Adrenal gland (tissue), 12 donors: ENCODE results near the gene SDCCAG8. TPM values are rescaled to one million over a fixed set of nuclear protein-coding genes. Genes with fewer than 3 reads are reported as not detected.

ENCODE experiments used
- DNase-seq, 7 donors: peaks; one replicate each; pipeline ENCODE4 v3.0.0-alpha.2; 2019 to 2020
- H3K27ac ChIP-seq, 5 donors: fragments of 200-600 bp; sonication (generic) in 4 of 5; 1 replicate in 3 of 5; 2 replicates in 2 of 5; pipeline versions ENCODE4 v1.5.1 to v1.8.0; 2016 to 2020; ENCODE audit warnings: mild to moderate bottlenecking in 1 of 5
- H3K27me3 ChIP-seq: fragments of 200-600 bp; 2 replicates; pipeline ENCODE4 v1.8.0; 2021
- H3K36me3 ChIP-seq, 2 donors: fragments of 200-600 bp; replicated peaks in 1 of 2; 1 replicate in 1 of 2; 2 replicates in 1 of 2; pipeline versions ENCODE4 v1.5.1 to v1.8.0; 2018 to 2022
- H3K4me1 ChIP-seq, 2 donors: fragments of 200-600 bp; replicated peaks in 1 of 2; 1 replicate in 1 of 2; 2 replicates in 1 of 2; pipeline versions ENCODE4 v1.5.1 to v1.8.0; 2018 to 2021
- H3K4me3 ChIP-seq, 4 donors: fragments of 200-600 bp; sonication (generic) in 3 of 4; one replicate each; pipeline ENCODE4 v1.5.1; 2016 to 2018
- H3K9me3 ChIP-seq, 3 donors: fragments of 200-600 bp; sonication (generic) in 1 of 3; replicated peaks in 1 of 3; 1 replicate in 2 of 3; 2 replicates in 1 of 3; pipeline versions ENCODE4 v1.5.1 to v1.8.0; 2016 to 2021
- CTCF ChIP-seq, 6 experiments: fragments of 450-650 bp in 4 of 6; fragments of 200-600 bp in 2 of 6; sonication (generic) in 1 of 6; IDR thresholded peaks; 1 replicate in 5 of 6; 2 replicates in 1 of 6; pipeline versions ENCODE4 v1.5.1 to v1.8.0; 2016 to 2021; ENCODE audit warnings: antibody characterized with exemption in 6 of 6, mild to moderate bottlenecking in 2 of 6, moderate library complexity in 1 of 6
- POLR2A ChIP-seq, 2 donors: fragments of 450-650 bp; IDR thresholded peaks; one replicate each; pipeline ENCODE4 v1.6.1; 2017; ENCODE audit warnings: antibody characterized with exemption in 2 of 2, mild to moderate bottlenecking in 2 of 2, moderate library complexity in 1 of 2
- WGBS, 4 donors: extraction: QIAGEN DNeasy Blood & Tissue Kit in 2 of 4; methylation state at CpG; one replicate each; pipeline versions ENCODE4 v1.1.5 to v1.1.7; 2013 to 2017; 5-methylcytosine and 5-hydroxymethylcytosine counted together
- intact Hi-C, 2 donors: fragments of 100-400 bp; cut with DNase I; formaldehyde crosslinking; loops; one replicate each; pipeline versions ENCODE4 v1.14.1 to v1.15.0; 2022 to 2023
- polyA plus RNA-seq, 3 donors: library from polyadenylated mRNA; stranded (reverse); fragments of 200-250 nt in 2 of 3; fragments of 350-450 nt in 1 of 3; fragmentation: Illumina TruSeq in 1 of 3; extraction: RNeasy Lipid Tissue Mini Kit (QIAGEN cat#74804) in 1 of 3; gene quantifications; one replicate each; pipeline ENCODE4 v1.2.3, GENCODE V29; 2013 to 2014
- total RNA-seq, 9 donors: library from RNA; depleted of rRNA in 4 of 9; stranded (reverse); fragments of >200 nt in 4 of 9; fragments of 120-200 nt in 1 of 9; fragmentation: NEBNext Ultra II Directional in 1 of 9; extraction: Animal tissue kit (Norgen Biotek cat#: 25700) in 1 of 9; gene quantifications; one replicate each; pipeline versions ENCODE4 v1.1.0 to v1.2.4, GENCODE V29; 2013 to 2023
- donor health status: healthy with polysubstance abuse.
- donor health status: Bipolar disorder and iron deficiency.
- donor health status: DM: yes; HTN: yes; CAD: no.
- donor health status: DM: no; HTN: no; CAD: no.
- donor health status: DM: no; HTN: no; CAD: no.
- donor health status: DM: yes; HTN: yes; CAD: no.

The SDCCAG8 gene
- total and polyA plus RNA-seq, 12 donors = 22.5 to 60.9 (median 44.1) TPM

- TF ChIP-seq POLR2A (IDR thresholded peaks at IDR 0.05) (no peak), CTCF (IDR thresholded peaks at IDR 0.05) (no peak)
- H3K4me3 ChIP-seq = no peak overlapping the region
- intact Hi-C loops = no loop called here
- no peaks in the 10 kb centered on the region for H3K27me3 ChIP-seq
- no peaks in the 10 kb centered on the region for H3K36me3 ChIP-seq
- no peaks in the 10 kb centered on the region for H3K9me3 ChIP-seq
- no peak for DNase-seq
- H3K4me1 ChIP-seq = peaks cover 0 to 11% of the 10 kb centered on the region in 2 donors
- no peak overlapping the region for H3K27ac ChIP-seq
Measured at GRCh38 chr1:243408479-243408878, 152.6 kb downstream of the SDCCAG8 start.

- no peaks in the 10 kb centered on the region for H3K27me3 ChIP-seq
- H3K4me3 ChIP-seq = no peak overlapping the region
- no peak overlapping the region for H3K27ac ChIP-seq
- peak in 1 of 6 experiments; percentile 7 for TF ChIP-seq CTCF (IDR thresholded peaks at IDR 0.05)
- no peak for TF ChIP-seq POLR2A (IDR thresholded peaks at IDR 0.05)
- 85 to 99% (median 92%) methylated on average over 2 of the region's 2 CpGs for WGBS, 4 donors
- peaks cover 0 to 11% of the 10 kb centered on the region in 2 donors for H3K4me1 ChIP-seq
- H3K9me3 ChIP-seq = no peaks in the 10 kb centered on the region
- H3K36me3 ChIP-seq = no peaks in the 10 kb centered on the region
- intact Hi-C loops = no loop called here
- DNase-seq = no peak
Measured at GRCh38 chr1:243409284-243409683, 153.4 kb downstream of the SDCCAG8 start.

- TF ChIP-seq CTCF (IDR thresholded peaks at IDR 0.05) = no peak
- TF ChIP-seq POLR2A (IDR thresholded peaks at IDR 0.05) = no peak
- H3K27me3 ChIP-seq = no peaks in the 10 kb centered on the region
- peaks cover 0 to 11% of the 10 kb centered on the region in 2 donors for H3K4me1 ChIP-seq
- H3K9me3 ChIP-seq = no peaks in the 10 kb centered on the region
- DNase-seq = no peak
- no peaks in the 10 kb centered on the region for H3K36me3 ChIP-seq
- no peak overlapping the region for H3K27ac ChIP-seq
- no peak overlapping the region for H3K4me3 ChIP-seq
- WGBS, 4 donors = 92 to 94% (median 92%) methylated on average over 5 of the region's 5 CpGs
- intact Hi-C loops = no loop called here
Measured at GRCh38 chr1:243411472-243411871, 155.6 kb downstream of the SDCCAG8 start.

GRCh38 chr1:243413431-243414151, 157.8 kb downstream of the SDCCAG8 start:
- Histone ChIP-seq H3K27me3 (no peaks in the 10 kb centered on the region), H3K4me1 (no peaks in the 10 kb centered on the region), H3K27ac (no peak overlapping the region), H3K9me3 (no peaks in the 10 kb centered on the region), H3K36me3 (no peaks in the 10 kb centered on the region), H3K4me3 (no peak overlapping the region)
- 89 to 90% (median 89%) methylated on average over 8 of the region's 8 CpGs for WGBS, 4 donors
- intact Hi-C loops = no loop called here
- no peak for DNase-seq
- no peak for TF ChIP-seq CTCF (IDR thresholded peaks at IDR 0.05)
- TF ChIP-seq POLR2A (IDR thresholded peaks at IDR 0.05) = no peak
